Left lung (tissue), 14 donors: ENCODE data around the gene CCKAR. TPM values are rescaled to one million over a fixed set of nuclear protein-coding genes. Genes with fewer than 3 reads are reported as not detected.

ENCODE experiments used
- ATAC-seq: fragments of 200-7000 bp; cut with Tn5 transposase; one replicate; pipeline ENCODE4 v1.9.1; 2020; ENCODE audit warnings: moderate library complexity
- DNase-seq, 4 donors: peaks; one replicate each; pipeline ENCODE4 v3.0.0-alpha.2; 2013 to 2020
- H3K27ac ChIP-seq, 2 donors: fragments of 200-600 bp; sonication (generic) in 1 of 2; one replicate each; pipeline versions ENCODE4 v1.5.0 to v1.8.0; 2020 to 2021
- H3K27me3 ChIP-seq, 2 donors: fragments of 200-600 bp; sonication (generic) in 1 of 2; one replicate each; pipeline versions ENCODE4 v1.5.0 to v1.8.0; 2020 to 2021
- H3K36me3 ChIP-seq, 2 donors: fragments of 200-600 bp; sonication (generic) in 1 of 2; one replicate each; pipeline versions ENCODE4 v1.5.0 to v1.8.0; 2020 to 2021
- H3K4me1 ChIP-seq, 2 donors: fragments of 200-600 bp; one replicate each; pipeline ENCODE4 v1.8.0; 2021
- H3K4me3 ChIP-seq, 2 donors: fragments of 200-600 bp; sonication (generic) in 1 of 2; one replicate each; pipeline versions ENCODE4 v1.5.0 to v1.8.0; 2020 to 2021; ENCODE audit warnings: mild to moderate bottlenecking in 1 of 2
- H3K9me3 ChIP-seq, 2 donors: fragments of 200-600 bp; sonication (generic) in 1 of 2; one replicate each; pipeline versions ENCODE4 v1.5.0 to v1.8.0; 2020 to 2021
- CTCF ChIP-seq, 2 donors: fragments of 200-600 bp; sonication (generic) in 1 of 2; IDR thresholded peaks; one replicate each; pipeline versions ENCODE4 v1.5.0 to v1.8.0; 2021; ENCODE audit warnings: antibody characterized with exemption in 2 of 2
- intact Hi-C, 2 donors: fragments of 100-400 bp; cut with DNase I; formaldehyde crosslinking; loops; one replicate each; pipeline versions ENCODE4 v1.11.2 to v1.14.2; 2022
- long read RNA-seq, 12 donors: library from polyadenylated mRNA in 2 of 12; unstranded in 2 of 12; transcript quantifications; one replicate each; pipeline ENCODE4 v2.0.0 and lab custom pipeline, GENCODE V29; 2019 to 2026
- polyA plus RNA-seq, 6 donors: library from polyadenylated mRNA; unstranded; fragments of 120-200 nt; gene quantifications; one replicate each; pipeline ENCODE4 v1.2.1, GENCODE V29; 2013; ENCODE audit not compliant: insufficient read length in 6 of 6
- total RNA-seq, 2 donors: library from RNA; stranded (reverse); fragmentation: NEBNext Ultra II Directional; extraction: Animal tissue kit (Norgen Biotek cat#: 25700); gene quantifications; one replicate each; pipeline ENCODE4 v1.2.1, GENCODE V29; 2021
- donor health status: DM: no; HTN: yes; CAD: no.
- donor health status: DM: no; HTN: no; CAD: no.

The CCKAR gene
- total RNA-seq (not detected), polyA plus RNA-seq (1 to 10 TPM in 1 of 6 donors, under 1 TPM in 4, not detected in 1; 0.10 to 3.0 (median 0.35) TPM)
- long read RNA-seq, donor 1 = 0 reads
- long read RNA-seq, donor 2 = 0 reads
- long read RNA-seq, donor 3 = 0 reads
- long read RNA-seq, donor 4 = 0 reads
- long read RNA-seq, donor 5 = 0 reads
- long read RNA-seq, donor 6 = 0 reads
- long read RNA-seq, donor 7 = 0 reads
- long read RNA-seq, donor 8 = 0 reads
- long read RNA-seq, donor 9 = 0 reads
- long read RNA-seq, donor 10 = 0 reads
- long read RNA-seq, donor 11 = 0 reads
- long read RNA-seq, donor 12 = 0 reads

GRCh38 chr4:26490111-26490959, at the start of gene CCKAR:
Gene CCKAR (minus strand): TSS chr4:26490484. CDS start chr4:26490267, 217 bp downstream.
- intact Hi-C loops = no loop called here
- H3K9me3 ChIP-seq = no peaks in the 10 kb centered on the region
- no peak for TF ChIP-seq CTCF (IDR thresholded peaks at IDR 0.05)
- ATAC-seq = no peak
- DNase-seq = peak in 1 of 4 donors; percentile 35
- H3K4me3 ChIP-seq = no peak within 1 kb of the TSS
- H3K27me3 ChIP-seq = no peaks in the 10 kb centered on the region
- H3K4me1 ChIP-seq = no peaks in the 10 kb centered on the region
- H3K36me3 ChIP-seq = no peaks in the 10 kb centered on the region
- no peak within 1 kb of the TSS for H3K27ac ChIP-seq

GRCh38 chr4:26533685-26534084, 43.4 kb upstream of the CCKAR start:
- no peak for TF ChIP-seq CTCF (IDR thresholded peaks at IDR 0.05)
- DNase-seq (no peak), ATAC-seq (no peak)
- no peaks in the 10 kb centered on the region for H3K9me3 ChIP-seq
- H3K4me1 ChIP-seq = no peaks in the 10 kb centered on the region
- intact Hi-C loops = no loop called here
- no peak overlapping the region for H3K4me3 ChIP-seq
- H3K27me3 ChIP-seq = no peaks in the 10 kb centered on the region
- no peaks in the 10 kb centered on the region for H3K36me3 ChIP-seq
- H3K27ac ChIP-seq = no peak overlapping the region

- no peaks in the 10 kb centered on the region for H3K9me3 ChIP-seq
- TF ChIP-seq CTCF (IDR thresholded peaks at IDR 0.05) = no peak
These were observed 41.3 kb upstream of the CCKAR start for GRCh38 chr4:26531491-26532116.

GRCh38 chr4:26530099-26530498, 39.8 kb upstream of the CCKAR start:
- Histone ChIP-seq H3K27me3 (no peaks in the 10 kb centered on the region), H3K27ac (no peak overlapping the region), H3K9me3 (no peaks in the 10 kb centered on the region), H3K4me3 (no peak overlapping the region), H3K36me3 (no peaks in the 10 kb centered on the region), H3K4me1 (no peaks in the 10 kb centered on the region)
- intact Hi-C loops = no loop called here
- ATAC-seq = no peak
- DNase-seq = no peak
- TF ChIP-seq CTCF (IDR thresholded peaks at IDR 0.05) = no peak

More at GRCh38 chr4:26531491-26532116, 41.3 kb upstream of the CCKAR start:
- no peak for ATAC-seq
- no peak overlapping the region for H3K27ac ChIP-seq
- H3K36me3 ChIP-seq = no peaks in the 10 kb centered on the region
- no peak for DNase-seq
- H3K4me1 ChIP-seq = no peaks in the 10 kb centered on the region
- no peak overlapping the region for H3K4me3 ChIP-seq
- intact Hi-C loops = no loop called here
- H3K27me3 ChIP-seq = no peaks in the 10 kb centered on the region

- Histone ChIP-seq H3K4me1 (no peaks in the 10 kb centered on the region), H3K27me3 (no peaks in the 10 kb centered on the region), H3K4me3 (no peak overlapping the region), H3K9me3 (no peaks in the 10 kb centered on the region), H3K36me3 (no peaks in the 10 kb centered on the region), H3K27ac (no peak overlapping the region)
- no peak for TF ChIP-seq CTCF (IDR thresholded peaks at IDR 0.05)
- DNase-seq (no peak), ATAC-seq (no peak)
- intact Hi-C loops = no loop called here
These were observed 39.2 kb upstream of the CCKAR start for GRCh38 chr4:26529479-26529878.
